ENCODE measurements around the gene EMILIN1.

- no peak for TF ChIP-seq CTCF (IDR thresholded peaks at IDR 0.05)
- TF ChIP-seq POLR2A (IDR thresholded peaks at IDR 0.05): no peak
Observed at GRCh38 chr2:27079233-27080139, 1.1 kb downstream of the EMILIN1 start.
